HCT116 (cell line): ENCODE measurements around the gene MED13L. TPM values are rescaled to one million over a fixed set of nuclear protein-coding genes. Genes with fewer than 3 reads are reported as not detected.

ENCODE experiments used
- ATAC-seq: fragments of 200-7000 bp; cut with Tn5 transposase; 2 replicates; pipeline ENCODE4 v1.9.1; 2020; ENCODE audit warnings: mild to moderate bottlenecking, moderate library complexity
- BruUV-seq: library from RNA; stranded (reverse); fragments of 400-500 nt; replicated peaks from 2 replicates; lab custom pipeline; 2021; lab: Mats Ljungman, UMichigan
- CTCF ChIA-PET: fragments of 300-600 bp; sonication (Branson Sonifier 250); formaldehyde crosslinking; loops from one replicate; lab custom pipeline; 2021; ENCODE audit warnings: antibody characterized with exemption; lab: Charles Lee
- POLR2A ChIA-PET: fragments of 300-600, 350-600 bp; sonication (Branson Sonifier 250); formaldehyde crosslinking; loops from one replicate; lab custom pipeline; 2021; ENCODE audit warnings: antibody characterized with exemption; lab: Charles Lee
- RAD21 ChIA-PET, 2 experiments: fragments of 300-600 bp; sonication (Branson Sonifier 250); formaldehyde crosslinking; loops; one replicate each; lab custom pipeline; 2023; ENCODE audit warnings: low total read pairs in 2 of 2; ENCODE audit not compliant: uncharacterized antibody in 2 of 2, unreplicated experiment in 2 of 2, low non-redundant PET in 1 of 2; lab: Charles Lee
- DNase-seq: peaks from one replicate; pipeline ENCODE4 v3.0.0-alpha.2; 2010; ENCODE audit warnings: low read depth, low spot score
- H2AFZ ChIP-seq: fragments of 200-600 bp; shearing (Covaris generic), sonication (generic); 2 replicates; pipeline ENCODE4 v1.6.1; 2017; ENCODE audit warnings: low read depth, mixed run types, mixed read lengths, antibody characterized with exemption, low read length; ENCODE audit not compliant: poor library complexity, severe bottlenecking
- H3K27ac ChIP-seq: 2 replicates; pipeline ENCODE4 v1.5.1; 2012; ENCODE audit warnings: low read depth, low read length
- H3K27me3 ChIP-seq: fragments of 200-600 bp; sonication (generic); 2 replicates; pipeline ENCODE4 v1.6.1; 2016; ENCODE audit warnings: mixed run types, low read length, mixed read lengths; ENCODE audit not compliant: insufficient read depth
- H3K36me3 ChIP-seq, 2 experiments: fragments of 200-500 bp in 1 of 2; fragments of 200-600 bp in 1 of 2; sonication (Bioruptor generic) in 1 of 2; sonication (generic) in 1 of 2; 2 replicates each; pipeline versions ENCODE4 v1.5.1 to v1.6.1; 2014 to 2016; ENCODE audit warnings: low read length in 2 of 2, inconsistent platforms in 1 of 2, mixed read lengths in 1 of 2, mixed run types in 1 of 2; ENCODE audit not compliant: insufficient read depth in 2 of 2, control insufficient read depth in 1 of 2
- H3K4me1 ChIP-seq, 2 experiments: fragments of 200-600 bp in 1 of 2; sonication (generic) in 1 of 2; 2 replicates each; pipeline versions ENCODE4 v1.5.1 to v1.6.1; 2012 to 2017; ENCODE audit warnings: low read length in 2 of 2, inconsistent platforms in 1 of 2, mild to moderate bottlenecking in 1 of 2, mixed read lengths in 1 of 2, mixed run types in 1 of 2, moderate library complexity in 1 of 2; ENCODE audit not compliant: insufficient read depth in 2 of 2, control insufficient read depth in 1 of 2
- H3K4me2 ChIP-seq: fragments of 200-600 bp; sonication (generic); 2 replicates; pipeline ENCODE4 v1.6.1; 2017; ENCODE audit warnings: mixed run types, low read length, mixed read lengths
- H3K4me3 ChIP-seq, 2 experiments: fragments of 200-600 bp in 1 of 2; sonication (generic) in 1 of 2; replicated peaks in 1 of 2; 2 replicates each; pipeline ENCODE4 v1.5.1; 2011 to 2016; ENCODE audit warnings: low read length in 2 of 2, control low read depth in 1 of 2, low read depth in 1 of 2, mild to moderate bottlenecking in 1 of 2, mixed read lengths in 1 of 2, mixed run types in 1 of 2
- H3K79me2 ChIP-seq: fragments of 200-600 bp; sonication (generic); 2 replicates; pipeline ENCODE4 v1.6.1; 2017; ENCODE audit warnings: mild to moderate bottlenecking, mixed run types, low read length, moderate library complexity, mixed read lengths; ENCODE audit not compliant: insufficient read depth
- H3K9ac ChIP-seq: fragments of 200-600 bp; sonication (generic); 2 replicates; pipeline ENCODE4 v1.6.1; 2016; ENCODE audit warnings: low read length, mixed read lengths
- H3K9me2 ChIP-seq: fragments of 200-600 bp; sonication (generic), shearing (Covaris generic); 2 replicates; pipeline ENCODE4 v1.6.1; 2017; ENCODE audit warnings: mixed run types, mild to moderate bottlenecking, moderate library complexity; ENCODE audit not compliant: insufficient read depth
- H3K9me3 ChIP-seq, 2 experiments: fragments of 200-500 bp in 1 of 2; fragments of 200-600 bp in 1 of 2; sonication (Bioruptor generic) in 1 of 2; sonication (generic) in 1 of 2; 2 replicates each; pipeline ENCODE4 v1.6.1; 2014 to 2017; ENCODE audit warnings: low read length in 2 of 2, mixed read lengths in 2 of 2, inconsistent platforms in 1 of 2, low read depth in 1 of 2, mild to moderate bottlenecking in 1 of 2, mixed run types in 1 of 2, moderate library complexity in 1 of 2; ENCODE audit not compliant: control insufficient read depth in 1 of 2, insufficient read depth in 1 of 2
- H4K20me1 ChIP-seq: fragments of 200-600 bp; sonication (generic), shearing (Covaris generic); 2 replicates; pipeline ENCODE4 v1.6.1; 2017; ENCODE audit warnings: mixed run types, mild to moderate bottlenecking, moderate library complexity; ENCODE audit not compliant: insufficient read depth
- EZH2 ChIP-seq: fragments of 200-600 bp; sonication (generic); IDR thresholded peaks from 2 replicates; pipeline ENCODE4 v1.6.1; 2017; ENCODE audit warnings: antibody characterized with exemption, mixed run types
- EZH2phosphoT487 ChIP-seq: fragments of 200-600 bp; IDR thresholded peaks from 2 replicates; pipeline ENCODE4 v1.6.1; 2018; ENCODE audit warnings: antibody characterized with exemption, borderline replicate concordance
- FOSL1 ChIP-seq: IDR thresholded peaks from 2 replicates; pipeline ENCODE4 v1.6.1; 2012; ENCODE audit warnings: low read depth
- JUND ChIP-seq: IDR thresholded peaks from 2 replicates; pipeline ENCODE4 v1.6.1; 2012
- POLR2AphosphoS5 ChIP-seq: IDR thresholded peaks from 2 replicates; pipeline ENCODE4 v1.6.1; 2011; ENCODE audit warnings: mild to moderate bottlenecking, low read depth, low read length, moderate library complexity
- RAD21 ChIP-seq: IDR thresholded peaks from 2 replicates; pipeline ENCODE4 v1.6.1; 2012; ENCODE audit warnings: low read depth, mild to moderate bottlenecking
- REST ChIP-seq: IDR thresholded peaks from 2 replicates; pipeline ENCODE4 v1.6.1; 2012; ENCODE audit warnings: low read depth
- SIN3A ChIP-seq: IDR thresholded peaks from 2 replicates; pipeline ENCODE4 v1.6.1; 2012; ENCODE audit warnings: low read depth
- SP1 ChIP-seq: IDR thresholded peaks from 2 replicates; pipeline ENCODE4 v1.6.1; 2012; ENCODE audit warnings: low read depth
- SRF ChIP-seq: IDR thresholded peaks from 2 replicates; pipeline ENCODE4 v1.6.1; 2012; ENCODE audit warnings: low read depth
- TCF7L2 ChIP-seq: IDR thresholded peaks from 2 replicates; pipeline ENCODE4 v1.7.0; 2011; ENCODE audit warnings: borderline replicate concordance, inconsistent platforms; ENCODE audit not compliant: insufficient read depth, insufficient read length; ENCODE audit errors: extremely low read depth
- YY1 ChIP-seq: IDR thresholded peaks from 2 replicates; pipeline ENCODE4 v1.6.1; 2011; ENCODE audit warnings: low read length, low read depth, moderate library complexity, mild to moderate bottlenecking; ENCODE audit not compliant: insufficient replicate concordance; ENCODE audit errors: extremely low read depth
- ZFX ChIP-seq: fragments of 450-650 bp; IDR thresholded peaks from 2 replicates; pipeline ENCODE4 v1.6.1; 2017
- ZNF274 ChIP-seq: fragments of 200-500 bp; sonication (Bioruptor generic); IDR thresholded peaks from 2 replicates; pipeline ENCODE4 v1.6.1; 2014; ENCODE audit warnings: mild to moderate bottlenecking, low read depth, low read length, inconsistent platforms
- intact Hi-C: fragments of 100-400 bp; cut with micrococcal nuclease; formaldehyde crosslinking; loops from 2 replicates; pipeline ENCODE4 v1.10.0; 2022
- total RNA-seq: library from RNA; stranded (reverse); gene quantifications from one replicate; pipeline ENCODE4 v1.2.1, GENCODE V29; 2021; ENCODE audit not compliant: unreplicated experiment
- TF ChIP-seq, protein P1 (sequence below): IDR thresholded peaks from 2 replicates; pipeline ENCODE4 v1.6.1; 2012
- TF ChIP-seq, protein P2 (sequence below): IDR thresholded peaks from 2 replicates; pipeline ENCODE4 v1.6.1; 2012

MED13L gene
- total RNA-seq, 1 experiment from 2014 or later, result 176 TPM

DNA sequence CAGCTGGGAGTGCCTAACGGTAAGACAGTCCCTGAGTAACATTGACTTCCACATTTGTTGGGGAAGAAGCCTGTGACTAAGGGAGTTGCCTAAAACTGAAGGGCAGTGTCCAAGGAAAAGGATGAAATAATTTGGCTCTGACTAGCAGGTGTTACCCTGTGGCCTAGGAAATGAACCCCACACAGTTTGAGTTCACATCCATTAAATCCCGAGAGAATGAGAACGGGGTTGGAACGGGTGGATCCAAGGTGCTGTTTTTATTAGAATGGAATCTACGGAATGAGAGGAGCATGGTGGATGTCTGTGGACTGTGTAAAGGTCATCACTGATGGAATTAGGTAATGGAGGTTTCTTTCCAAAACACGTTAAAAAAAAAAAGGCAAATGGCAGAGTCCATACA, 324.0 kb downstream of the MED13L start:
- no peak for TF ChIP-seq JUND
- TF ChIP-seq ZFX, result no peak
- TF ChIP-seq, protein P1, sequence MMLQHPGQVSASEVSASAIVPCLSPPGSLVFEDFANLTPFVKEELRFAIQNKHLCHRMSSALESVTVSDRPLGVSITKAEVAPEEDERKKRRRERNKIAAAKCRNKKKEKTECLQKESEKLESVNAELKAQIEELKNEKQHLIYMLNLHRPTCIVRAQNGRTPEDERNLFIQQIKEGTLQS, result no peak
- TF ChIP-seq, protein P2, sequence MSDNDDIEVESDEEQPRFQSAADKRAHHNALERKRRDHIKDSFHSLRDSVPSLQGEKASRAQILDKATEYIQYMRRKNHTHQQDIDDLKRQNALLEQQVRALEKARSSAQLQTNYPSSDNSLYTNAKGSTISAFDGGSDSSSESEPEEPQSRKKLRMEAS, result no peak
- no peak for TF ChIP-seq POLR2AphosphoS5
- TF ChIP-seq EZH2phosphoT487, result no peak
- no peak for TF ChIP-seq SRF
- TF ChIP-seq SIN3A, result no peak
- TF ChIP-seq RAD21, result no peak
- TF ChIP-seq ZNF274, result no peak
- no peak for TF ChIP-seq REST
- no peak for TF ChIP-seq EZH2
- TF ChIP-seq SP1, result no peak
- TF ChIP-seq FOSL1, result no peak
- no peak for TF ChIP-seq TCF7L2
- no peak for TF ChIP-seq YY1
- Histone ChIP-seq H3K27ac (no peak overlapping the region), H3K79me2 (no peaks in the 10 kb centered on the region), H4K20me1 (0 out of 2 replicates have a peak, but pooled peaks cover 6% of the 10 kb centered on the region), H2AFZ (no peak overlapping the region), H3K4me3 (no peak overlapping the region), H3K36me3 (peaks cover 0 to 4% of the 10 kb centered on the region in 2 experiments; a peak in 2 of 4 replicates), H3K4me2 (no peak overlapping the region), H3K4me1 (no peaks in the 10 kb centered on the region), H3K9me3 (no peaks in the 10 kb centered on the region), H3K9ac (no peak overlapping the region), H3K9me2 (no peaks in the 10 kb centered on the region), H3K27me3 (no peaks in the 10 kb centered on the region)
- ChIA-PET CTCF (no interaction called here), POLR2A (no interaction called here), RAD21 (no interaction called here)
- BruUV-seq, result no TSS peak
- DNase-seq, result no peak
- ATAC-seq, result no peak
- intact Hi-C loops, result no loop called here
